A549 (cell line): ENCODE data around the gene P4HA3. TPM values are rescaled to one million over a fixed set of nuclear protein-coding genes. Genes with fewer than 3 reads are reported as not detected.

Source experiments
- ATAC-seq, 2 experiments: fragments of 200-7000 bp in 1 of 2; fragments of >200 bp in 1 of 2; cut with Nextera tagmentation in 1 of 2; cut with Tn5 transposase in 1 of 2; 3 replicates each; pipeline versions ENCODE4 v1.8.0 to v1.9.1; 2018 to 2020; ENCODE audit warnings: mild to moderate bottlenecking in 1 of 2, moderate library complexity in 1 of 2
- CTCF ChIA-PET: fragments of 300-600 bp; sonication (Branson Sonifier 250); formaldehyde crosslinking; extraction: SDS; loops from one replicate; lab custom pipeline; 2021; ENCODE audit warnings: antibody characterized with exemption, inconsistent platforms; lab: Yijun Ruan, JAX
- POLR2A ChIA-PET: fragments of 350-600 bp; formaldehyde crosslinking; extraction: SDS; loops from one replicate; lab custom pipeline; 2021; ENCODE audit warnings: antibody characterized with exemption, inconsistent platforms; lab: Yijun Ruan, JAX
- DNase-seq, 2 experiments: peaks; one replicate each; pipeline versions ENCODE4 v3.0.0 to v3.0.0-alpha.2; 2011 to 2016; ENCODE audit warnings: low read depth in 1 of 2, low spot score in 1 of 2
- FAIRE-seq: peaks from 2 replicates; lab custom pipeline; 2011; peaks lifted over from hg19 to GRCh38; lab: Jason Lieb, UNC
- H3K27ac ChIP-seq, 2 experiments: fragments of >200 bp; sonication (Bioruptor Twin); formaldehyde crosslinking; 3 replicates each; pipeline ENCODE4 v1.5.1; 2016 to 2017
- H3K4me1 ChIP-seq: fragments of >200 bp; sonication (Bioruptor Twin); formaldehyde crosslinking; 3 replicates; pipeline ENCODE4 v1.6.1; 2016
- H3K4me2 ChIP-seq: fragments of >200 bp; sonication (Bioruptor Twin); formaldehyde crosslinking; 3 replicates; pipeline ENCODE4 v1.6.1; 2016
- H3K4me3 ChIP-seq: fragments of >200 bp; sonication (Bioruptor Twin); formaldehyde crosslinking; 3 replicates; pipeline ENCODE4 v1.5.1; 2016
- H3K9me3 ChIP-seq: fragments of >200 bp; sonication (Bioruptor Twin); formaldehyde crosslinking; 3 replicates; pipeline ENCODE4 v1.6.1; 2016
- BCL3 ChIP-seq: fragments of >200 bp; sonication (Bioruptor Twin); formaldehyde crosslinking; IDR thresholded peaks from 3 replicates; pipeline ENCODE4 v1.6.1; 2016
- BHLHE40 ChIP-seq: IDR thresholded peaks from 2 replicates; pipeline ENCODE4 v1.6.1; 2012; ENCODE audit warnings: low read depth, low read length, inconsistent platforms
- CHD4 ChIP-seq: fragments of 200-600 bp; sonication (generic); IDR thresholded peaks from 2 replicates; pipeline ENCODE4 v1.6.1; 2016; ENCODE audit warnings: antibody characterized with exemption, mild to moderate bottlenecking, borderline replicate concordance
- ELK1 ChIP-seq: fragments of 150-350 bp; IDR thresholded peaks from 2 replicates; pipeline ENCODE4 v1.6.1; 2014; ENCODE audit warnings: low read depth, mild to moderate bottlenecking, low read length
- FOSB ChIP-seq: fragments of 250-450 bp; sonication (Bioruptor Pico); IDR thresholded peaks from 2 replicates; pipeline ENCODE4 v1.5.0; 2020; ENCODE audit warnings: mild to moderate bottlenecking, moderate library complexity
- FOSL2 ChIP-seq, 2 experiments: fragments of 450-650 bp in 1 of 2; fragments of >200 bp in 1 of 2; sonication (Bioruptor Twin) in 1 of 2; formaldehyde crosslinking; IDR thresholded peaks; 2 replicates each; pipeline versions ENCODE4 v1.5.0 to v1.6.1; 2016 to 2020; ENCODE audit warnings: mild to moderate bottlenecking in 1 of 2, moderate library complexity in 1 of 2
- GATA3 ChIP-seq: IDR thresholded peaks from 2 replicates; pipeline ENCODE4 v1.6.1; 2012; ENCODE audit warnings: borderline replicate concordance
- HOXA7 ChIP-seq: fragments of 250-450 bp; sonication (Bioruptor Pico); IDR thresholded peaks from 2 replicates; pipeline ENCODE4 v1.5.0; 2020; ENCODE audit warnings: mild to moderate bottlenecking, moderate library complexity
- JUN ChIP-seq, 2 experiments: fragments of >200 bp; sonication (Bioruptor Twin); formaldehyde crosslinking; IDR thresholded peaks; 2 replicates in 1 of 2; 3 replicates in 1 of 2; pipeline ENCODE4 v1.6.1; 2016 to 2017
- JUNB ChIP-seq: fragments of >200 bp; sonication (Bioruptor Twin); formaldehyde crosslinking; IDR thresholded peaks from 2 replicates; pipeline ENCODE4 v1.6.1; 2016
- KDM1A ChIP-seq: fragments of 200-600 bp; sonication (generic); IDR thresholded peaks from 2 replicates; pipeline ENCODE4 v1.6.1; 2016; ENCODE audit warnings: low read depth, mild to moderate bottlenecking
- KDM5A ChIP-seq: fragments of 200-600 bp; sonication (generic); IDR thresholded peaks from 2 replicates; pipeline ENCODE4 v1.6.1; 2016; ENCODE audit warnings: antibody characterized with exemption, mild to moderate bottlenecking
- MAFK ChIP-seq: fragments of 450-650 bp; IDR thresholded peaks from 2 replicates; pipeline ENCODE4 v1.6.1; 2014; ENCODE audit not compliant: partially characterized antibody
- MYC ChIP-seq: IDR thresholded peaks from 2 replicates; pipeline ENCODE4 v1.6.1; 2012; ENCODE audit warnings: mild to moderate bottlenecking, inconsistent platforms, low read length, improper control_type of control experiment, borderline replicate concordance
- NPAS2 ChIP-seq: fragments of 250-450 bp; sonication (Bioruptor Pico); IDR thresholded peaks from 2 replicates; pipeline ENCODE4 v1.8.0; 2022; ENCODE audit warnings: mild to moderate bottlenecking, moderate library complexity, borderline replicate concordance
- NR3C1 ChIP-seq: fragments of >200 bp; sonication (Bioruptor Twin); formaldehyde crosslinking; IDR thresholded peaks from 3 replicates; pipeline ENCODE4 v1.6.1; 2017
- PHF8 ChIP-seq: fragments of 200-600 bp; sonication (generic); IDR thresholded peaks from 2 replicates; pipeline ENCODE4 v1.6.1; 2016; ENCODE audit warnings: low read depth, mild to moderate bottlenecking, antibody characterized with exemption, moderate library complexity, borderline replicate concordance
- RAD21 ChIP-seq, 2 experiments: fragments of >200 bp in 1 of 2; sonication (Bioruptor Twin) in 1 of 2; formaldehyde crosslinking in 1 of 2; IDR thresholded peaks in 1 of 2; conservative IDR thresholded peaks in 1 of 2; 2 replicates in 1 of 2; 3 replicates in 1 of 2; pipeline ENCODE4 v1.6.1; 2012 to 2018; ENCODE audit warnings: inconsistent platforms in 1 of 2
- SMC3 ChIP-seq: fragments of >200 bp; sonication (Bioruptor Twin); formaldehyde crosslinking; IDR thresholded peaks from 3 replicates; pipeline ENCODE4 v1.6.1; 2018; ENCODE audit warnings: inconsistent platforms
- TFCP2L1 ChIP-seq: fragments of 250-450 bp; sonication (Bioruptor Pico); IDR thresholded peaks from 2 replicates; pipeline ENCODE4 v1.5.0; 2021; ENCODE audit warnings: mild to moderate bottlenecking
- ZNF302 ChIP-seq: fragments of 250-450 bp; sonication (Bioruptor Pico); IDR thresholded peaks from 2 replicates; pipeline ENCODE4 v1.9.0; 2021; ENCODE audit warnings: inconsistent platforms, mild to moderate bottlenecking, moderate library complexity
- ZSCAN20 ChIP-seq: fragments of 250-450 bp; sonication (Bioruptor Pico); IDR thresholded peaks from 2 replicates; pipeline ENCODE4 v1.8.0; 2022; ENCODE audit warnings: mild to moderate bottlenecking, moderate library complexity
- WGBS: methylation state at CpG from one replicate; pipeline ENCODE4 v1.1.6; 2017; ENCODE audit errors: missing lambda C conversion rate; 5-methylcytosine and 5-hydroxymethylcytosine counted together
- polyA plus RNA-seq, 4 experiments: library from polyadenylated mRNA; depleted of rRNA in 3 of 4; stranded (reverse); fragments of >200 nt; fragmentation: RNase III in 1 of 4; extraction: RNeasy Plus Mini Kit Qiagen cat#74134 plus additional on column Dnase treatment in 1 of 4; gene quantifications; 2 replicates in 3 of 4; 3 replicates in 1 of 4; pipeline ENCODE4 v1.2.3, GENCODE V29; 2011 to 2017
- TF ChIP-seq, protein P1 (sequence below): fragments of >200 bp; sonication (Bioruptor Twin); formaldehyde crosslinking; IDR thresholded peaks from 3 replicates; pipeline ENCODE4 v1.5.1; 2016
- TF ChIP-seq, protein P2 (sequence below): IDR thresholded peaks from 2 replicates; pipeline ENCODE4 v1.6.1; 2012
- TF ChIP-seq, protein P3 (sequence below): fragments of 450-650 bp; IDR thresholded peaks from 2 replicates; pipeline ENCODE4 v1.6.1; 2014; ENCODE audit warnings: antibody characterized with exemption

Gene P4HA3
- polyA plus RNA-seq, 2 of the 4 experiments (the other 2 are of a cell fraction) = 48.1 to 50.4 TPM

DNA sequence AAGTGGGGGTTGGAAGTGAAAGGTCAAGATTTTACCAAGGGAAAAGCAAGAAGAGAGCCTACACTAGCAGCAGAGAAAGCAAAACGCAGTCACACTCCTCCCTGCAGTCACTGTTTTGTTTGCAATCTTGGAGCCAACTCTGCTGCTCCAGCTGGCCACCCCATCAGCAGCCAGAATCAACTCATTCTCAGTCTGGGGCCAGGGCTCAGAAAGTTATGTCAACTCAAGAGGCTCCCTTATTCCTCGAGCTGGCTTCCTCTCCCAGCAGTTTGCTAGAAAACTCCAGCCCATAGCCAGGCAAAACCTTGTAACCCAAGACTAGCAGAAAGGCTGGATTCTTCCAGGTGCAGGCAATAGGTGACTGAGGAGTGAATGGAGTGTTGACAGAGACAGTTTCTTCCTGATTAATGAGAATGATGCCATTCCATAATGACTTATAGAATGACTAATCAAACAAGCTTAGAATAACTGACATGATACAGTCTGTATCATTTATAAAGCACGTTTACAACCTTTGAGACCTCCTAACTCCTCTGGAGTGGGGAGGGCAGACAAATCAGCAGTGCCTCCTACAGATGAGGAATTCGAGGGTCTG, 53.4 kb downstream of the P4HA3 start (continued):
- no peak for TF ChIP-seq NR3C1
- TF ChIP-seq JUN (IDR thresholded peaks at IDR 0.05) = no peak
- no peak for TF ChIP-seq FOSL2 (IDR thresholded peaks at IDR 0.05)
- peak; percentile 44; the same call in 1 of the 2 replicates for TF ChIP-seq FOSL2 (CRISPR knock-in tag; IDR thresholded peaks at IDR 0.05)
- TF ChIP-seq ZNF302 (CRISPR knock-in tag) = no peak
- TF ChIP-seq CHD4 = no peak
- TF ChIP-seq NPAS2 (CRISPR knock-in tag) = no peak
- TF ChIP-seq KDM5A = no peak
- TF ChIP-seq MYC = no peak
- no peak for TF ChIP-seq BHLHE40
- TF ChIP-seq BCL3 = no peak

DNA sequence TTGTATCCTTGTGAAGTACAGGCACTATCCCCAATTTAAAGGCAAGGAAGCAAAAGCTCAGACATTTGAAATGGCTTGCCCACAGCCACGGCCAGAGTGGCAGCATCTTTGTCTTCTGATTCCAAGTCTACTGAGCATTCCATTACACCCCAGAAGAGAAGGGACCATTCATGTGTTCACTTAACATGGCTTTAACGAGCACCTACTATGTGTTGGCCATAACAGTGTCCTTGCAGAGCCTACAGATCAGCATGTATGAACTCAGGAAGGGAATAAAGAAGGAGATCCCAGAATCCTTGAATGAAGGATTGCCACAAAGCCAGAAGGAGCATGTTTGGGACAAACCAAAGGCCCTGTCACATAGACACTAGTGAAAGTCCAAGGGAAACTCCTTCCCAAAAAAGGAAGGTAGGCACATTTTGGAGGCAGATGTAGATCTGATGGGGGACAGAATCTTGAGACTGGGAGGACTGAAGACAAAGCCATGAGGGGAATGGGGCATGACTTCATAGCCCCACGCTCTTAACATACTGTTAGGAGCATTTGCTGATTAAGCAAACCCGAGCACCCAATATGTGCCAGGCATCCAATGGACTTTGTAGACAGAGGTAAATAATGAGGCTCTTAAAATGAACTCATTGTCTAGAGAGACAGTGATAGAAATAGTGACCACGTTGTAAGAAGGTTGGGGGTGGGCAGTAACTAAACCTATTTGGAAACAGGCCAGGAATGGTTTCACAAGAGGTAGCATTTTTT, 54.9 kb downstream of the P4HA3 start:
- ChIA-PET CTCF (interaction anchor here (0.6 to 15.6 kb wide), 57 partner anchors 9 to 469 kb away, joined by 3 to 331 read pairs (median 5); partner anchors contain the start of genes C2CD3, MRPL48, PGM2L1 and PPME1), POLR2A (interaction anchor here (1.0 to 1.8 kb wide), 4 partner anchors 141 to 237 kb away, joined by 3 to 6 read pairs (median 4); partner anchors contain the start of gene PGM2L1)
- no peak for FAIRE-seq
- Histone ChIP-seq H3K9me3 (no peaks in the 10 kb centered on the region), H3K27ac (peak overlapping the region; percentile 69 to 83), H3K4me3 (no peak overlapping the region), H3K4me2 (peak overlapping the region; percentile 30; the same call in 2 of the 3 replicates), H3K4me1 (peaks cover 53% of the 10 kb centered on the region)
- no peak for DNase-seq
- TF ChIP-seq MAFK (peak; percentile 89), CHD4 (no peak)
- no peak; a peak in 1 of 6 replicates for ATAC-seq
- WGBS = 63% methylated on average over 5 of the region's 5 CpGs

DNA sequence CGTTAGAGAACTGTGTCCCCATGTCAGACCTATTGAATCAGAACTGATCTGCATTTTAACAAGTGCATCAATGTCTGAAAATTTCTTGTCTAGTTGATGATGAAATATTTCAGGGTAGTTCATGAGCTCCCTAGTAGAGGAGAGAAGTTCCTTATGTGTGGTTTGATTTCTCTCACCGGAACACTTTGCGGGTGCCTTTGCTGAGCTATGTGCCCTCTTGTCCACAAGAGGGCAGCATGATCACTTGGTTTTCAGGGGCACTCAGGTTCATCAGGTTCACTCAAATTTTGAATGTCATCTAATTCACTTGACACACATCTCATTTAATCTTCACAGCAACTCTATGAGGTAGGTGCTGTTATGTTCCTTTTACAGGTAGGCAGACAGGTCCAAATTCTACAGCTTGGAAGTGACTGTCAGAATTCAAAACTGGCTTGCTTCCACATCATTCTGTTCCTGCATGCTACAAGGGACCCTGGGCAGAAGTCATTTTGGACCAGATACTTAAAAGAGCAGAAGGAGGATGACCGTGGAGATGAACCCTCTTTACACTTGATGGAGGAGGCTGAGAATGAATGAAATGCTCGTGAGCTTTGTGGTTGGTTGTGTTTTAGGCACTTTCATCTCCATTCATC, 55.6 kb downstream of the P4HA3 start:
- no peak overlapping the region for H3K4me3 ChIP-seq
- H3K4me1 ChIP-seq = peaks cover 53% of the 10 kb centered on the region
- 39% methylated on average over 5 of the region's 5 CpGs for whole genome bisulfite sequencing
- POLR2A ChIA-PET = interaction anchor here (1.0 to 1.8 kb wide), 4 partner anchors 142 to 238 kb away, joined by 3 to 6 read pairs (median 4); partner anchors contain the start of gene PGM2L1
- ATAC-seq = peak; percentile 60 to 66; a peak in 4 of 6 replicates
- no peak overlapping the region for H3K4me2 ChIP-seq
- peak overlapping the region; percentile 69 to 83 for H3K27ac ChIP-seq
- DNase-seq = peak; percentile 73 to 74
- CTCF ChIA-PET = interaction anchor here (0.6 to 15.6 kb wide), 66 partner anchors 9 to 470 kb away, joined by 3 to 331 read pairs (median 5); partner anchors contain the start of genes C2CD3, MRPL48, PGM2L1 and PPME1
- peak; percentile 51 for FAIRE-seq
- no peaks in the 10 kb centered on the region for H3K9me3 ChIP-seq
- TF ChIP-seq CHD4 = no peak
- peak; percentile 97 for TF ChIP-seq RAD21 (conservative IDR thresholded peaks at IDR 0.05 in 1 of 2, IDR thresholded peaks at IDR 0.05 in 1 of 2)
- no peak for TF ChIP-seq ZSCAN20
- TF ChIP-seq FOSB = no peak
- TF ChIP-seq MAFK = no peak
- TF ChIP-seq ELK1 = no peak
- 0 out of 5 replicates have a peak, but pooled peaks of 1 of the 2 experiments have one; percentile 16 for TF ChIP-seq JUN (IDR thresholded peaks at IDR 0.05)
- no peak for TF ChIP-seq JUNB
- TF ChIP-seq, protein P1, sequence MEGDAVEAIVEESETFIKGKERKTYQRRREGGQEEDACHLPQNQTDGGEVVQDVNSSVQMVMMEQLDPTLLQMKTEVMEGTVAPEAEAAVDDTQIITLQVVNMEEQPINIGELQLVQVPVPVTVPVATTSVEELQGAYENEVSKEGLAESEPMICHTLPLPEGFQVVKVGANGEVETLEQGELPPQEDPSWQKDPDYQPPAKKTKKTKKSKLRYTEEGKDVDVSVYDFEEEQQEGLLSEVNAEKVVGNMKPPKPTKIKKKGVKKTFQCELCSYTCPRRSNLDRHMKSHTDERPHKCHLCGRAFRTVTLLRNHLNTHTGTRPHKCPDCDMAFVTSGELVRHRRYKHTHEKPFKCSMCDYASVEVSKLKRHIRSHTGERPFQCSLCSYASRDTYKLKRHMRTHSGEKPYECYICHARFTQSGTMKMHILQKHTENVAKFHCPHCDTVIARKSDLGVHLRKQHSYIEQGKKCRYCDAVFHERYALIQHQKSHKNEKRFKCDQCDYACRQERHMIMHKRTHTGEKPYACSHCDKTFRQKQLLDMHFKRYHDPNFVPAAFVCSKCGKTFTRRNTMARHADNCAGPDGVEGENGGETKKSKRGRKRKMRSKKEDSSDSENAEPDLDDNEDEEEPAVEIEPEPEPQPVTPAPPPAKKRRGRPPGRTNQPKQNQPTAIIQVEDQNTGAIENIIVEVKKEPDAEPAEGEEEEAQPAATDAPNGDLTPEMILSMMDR = peak; percentile 96
- no peak for TF ChIP-seq MYC
- no peak for TF ChIP-seq GATA3
- 0 out of 2 replicates have a peak, but pooled peaks have one; percentile 16 for TF ChIP-seq TFCP2L1 (CRISPR knock-in tag)
- no peak for TF ChIP-seq PHF8
- TF ChIP-seq BHLHE40 = no peak
- TF ChIP-seq SMC3 = peak; percentile 97
- no peak for TF ChIP-seq NR3C1
- TF ChIP-seq ZNF302 (CRISPR knock-in tag) = no peak
- TF ChIP-seq, protein P2, sequence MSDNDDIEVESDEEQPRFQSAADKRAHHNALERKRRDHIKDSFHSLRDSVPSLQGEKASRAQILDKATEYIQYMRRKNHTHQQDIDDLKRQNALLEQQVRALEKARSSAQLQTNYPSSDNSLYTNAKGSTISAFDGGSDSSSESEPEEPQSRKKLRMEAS = no peak
- TF ChIP-seq, protein P3, sequence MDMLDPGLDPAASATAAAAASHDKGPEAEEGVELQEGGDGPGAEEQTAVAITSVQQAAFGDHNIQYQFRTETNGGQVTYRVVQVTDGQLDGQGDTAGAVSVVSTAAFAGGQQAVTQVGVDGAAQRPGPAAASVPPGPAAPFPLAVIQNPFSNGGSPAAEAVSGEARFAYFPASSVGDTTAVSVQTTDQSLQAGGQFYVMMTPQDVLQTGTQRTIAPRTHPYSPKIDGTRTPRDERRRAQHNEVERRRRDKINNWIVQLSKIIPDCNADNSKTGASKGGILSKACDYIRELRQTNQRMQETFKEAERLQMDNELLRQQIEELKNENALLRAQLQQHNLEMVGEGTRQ = no peak
- no peak for TF ChIP-seq KDM1A
- no peak for TF ChIP-seq HOXA7 (CRISPR knock-in tag)
